Ishikawa (cell line): ENCODE results near the gene CLEC7A.

Experiments used
- CEBPB ChIP-seq: IDR thresholded peaks from 2 replicates; pipeline ENCODE4 v1.6.1; 2012
- CREB1 ChIP-seq: IDR thresholded peaks from 2 replicates; pipeline ENCODE4 v1.6.1; 2012; ENCODE audit warnings: low read depth
- EGR1 ChIP-seq: IDR thresholded peaks from 2 replicates; pipeline ENCODE4 v1.6.1; 2012
- EP300 ChIP-seq: IDR thresholded peaks from 2 replicates; pipeline ENCODE4 v1.6.1; 2012; ENCODE audit warnings: borderline replicate concordance
- FOXM1 ChIP-seq: IDR thresholded peaks from 2 replicates; pipeline ENCODE4 v1.6.1; 2012; ENCODE audit warnings: low read depth, borderline replicate concordance
- MAX ChIP-seq: IDR thresholded peaks from 2 replicates; pipeline ENCODE4 v1.6.1; 2012
- NFIC ChIP-seq: IDR thresholded peaks from 2 replicates; pipeline ENCODE4 v1.6.1; 2012
- RAD21 ChIP-seq: IDR thresholded peaks from 2 replicates; pipeline ENCODE4 v1.6.1; 2012; ENCODE audit warnings: low read depth
- TAF1 ChIP-seq: IDR thresholded peaks from 2 replicates; pipeline ENCODE4 v1.6.1; 2012; ENCODE audit warnings: low read depth, mild to moderate bottlenecking
- TCF12 ChIP-seq: IDR thresholded peaks from 2 replicates; pipeline ENCODE4 v1.6.1; 2012; ENCODE audit warnings: low read depth
- TEAD4 ChIP-seq: IDR thresholded peaks from 2 replicates; pipeline ENCODE4 v1.6.1; 2012
- USF1 ChIP-seq: IDR thresholded peaks from 2 replicates; pipeline ENCODE4 v1.6.1; 2012
- YY1 ChIP-seq: IDR thresholded peaks from 2 replicates; pipeline ENCODE4 v1.6.1; 2012; ENCODE audit warnings: low read depth
- ZBTB7A ChIP-seq: IDR thresholded peaks from 2 replicates; pipeline ENCODE4 v1.6.1; 2012; ENCODE audit warnings: low read depth
- TF ChIP-seq, protein P1 (sequence below): IDR thresholded peaks from 2 replicates; pipeline ENCODE4 v1.6.1; 2012; ENCODE audit warnings: low read depth, mild to moderate bottlenecking

The CLEC7A gene

DNA sequence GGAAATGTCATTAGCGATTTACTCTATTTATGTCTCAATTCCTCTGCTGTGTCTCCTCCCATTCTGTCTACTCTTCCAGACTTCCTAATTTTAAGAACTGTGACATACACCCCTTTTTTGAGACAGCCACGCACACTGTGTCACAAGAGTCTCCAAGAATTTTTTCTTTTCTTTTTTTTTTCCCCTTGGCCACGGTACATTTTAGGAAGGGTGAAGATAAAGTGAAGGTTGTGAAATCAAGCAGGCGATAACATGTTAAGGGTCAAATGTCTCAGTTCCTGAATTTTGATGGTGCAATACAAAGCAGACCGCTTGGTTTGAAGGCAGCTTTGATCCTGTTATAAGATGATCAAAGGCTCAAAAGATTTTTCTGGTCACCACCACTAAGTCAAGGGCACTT, 37.6 kb upstream of the CLEC7A start:
- no peak for TF ChIP-seq RAD21
- no peak for TF ChIP-seq FOXM1
- no peak for TF ChIP-seq EGR1
- TF ChIP-seq EP300, result no peak
- TF ChIP-seq NFIC, result no peak
- TF ChIP-seq MAX, result no peak
- no peak for TF ChIP-seq YY1
- TF ChIP-seq CREB1, result no peak
- no peak for TF ChIP-seq TCF12
- TF ChIP-seq CEBPB, result no peak
- no peak for TF ChIP-seq TEAD4
- no peak for TF ChIP-seq TAF1
- no peak for TF ChIP-seq USF1
- TF ChIP-seq, protein P1, sequence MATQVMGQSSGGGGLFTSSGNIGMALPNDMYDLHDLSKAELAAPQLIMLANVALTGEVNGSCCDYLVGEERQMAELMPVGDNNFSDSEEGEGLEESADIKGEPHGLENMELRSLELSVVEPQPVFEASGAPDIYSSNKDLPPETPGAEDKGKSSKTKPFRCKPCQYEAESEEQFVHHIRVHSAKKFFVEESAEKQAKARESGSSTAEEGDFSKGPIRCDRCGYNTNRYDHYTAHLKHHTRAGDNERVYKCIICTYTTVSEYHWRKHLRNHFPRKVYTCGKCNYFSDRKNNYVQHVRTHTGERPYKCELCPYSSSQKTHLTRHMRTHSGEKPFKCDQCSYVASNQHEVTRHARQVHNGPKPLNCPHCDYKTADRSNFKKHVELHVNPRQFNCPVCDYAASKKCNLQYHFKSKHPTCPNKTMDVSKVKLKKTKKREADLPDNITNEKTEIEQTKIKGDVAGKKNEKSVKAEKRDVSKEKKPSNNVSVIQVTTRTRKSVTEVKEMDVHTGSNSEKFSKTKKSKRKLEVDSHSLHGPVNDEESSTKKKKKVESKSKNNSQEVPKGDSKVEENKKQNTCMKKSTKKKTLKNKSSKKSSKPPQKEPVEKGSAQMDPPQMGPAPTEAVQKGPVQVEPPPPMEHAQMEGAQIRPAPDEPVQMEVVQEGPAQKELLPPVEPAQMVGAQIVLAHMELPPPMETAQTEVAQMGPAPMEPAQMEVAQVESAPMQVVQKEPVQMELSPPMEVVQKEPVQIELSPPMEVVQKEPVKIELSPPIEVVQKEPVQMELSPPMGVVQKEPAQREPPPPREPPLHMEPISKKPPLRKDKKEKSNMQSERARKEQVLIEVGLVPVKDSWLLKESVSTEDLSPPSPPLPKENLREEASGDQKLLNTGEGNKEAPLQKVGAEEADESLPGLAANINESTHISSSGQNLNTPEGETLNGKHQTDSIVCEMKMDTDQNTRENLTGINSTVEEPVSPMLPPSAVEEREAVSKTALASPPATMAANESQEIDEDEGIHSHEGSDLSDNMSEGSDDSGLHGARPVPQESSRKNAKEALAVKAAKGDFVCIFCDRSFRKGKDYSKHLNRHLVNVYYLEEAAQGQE, result no peak
- no peak for TF ChIP-seq ZBTB7A

- TF ChIP-seq CREB1 (no peak), YY1 (no peak)
Measured at GRCh38 chr12:10165421-10165820, 35.4 kb upstream of the CLEC7A start.

- TF ChIP-seq ZBTB7A, result no peak
- no peak for TF ChIP-seq USF1
- no peak for TF ChIP-seq YY1
- TF ChIP-seq FOXM1, result no peak
- no peak for TF ChIP-seq TAF1
Measured at GRCh38 chr12:10163084-10163483, 33.1 kb upstream of the CLEC7A start.

- TF ChIP-seq TEAD4 (no peak), RAD21 (no peak), ZBTB7A (no peak)
Measured at GRCh38 chr12:10160617-10161385, 30.8 kb upstream of the CLEC7A start.

- TF ChIP-seq CREB1 (no peak), CEBPB (no peak), TCF12 (no peak), EGR1 (no peak), FOXM1 (no peak), ZBTB7A (no peak), USF1 (no peak), TEAD4 (no peak), RAD21 (no peak), YY1 (no peak), NFIC (no peak), MAX (no peak), TAF1 (no peak)
- TF ChIP-seq, protein P1, result no peak
Measured at GRCh38 chr12:10159280-10159679, 29.3 kb upstream of the CLEC7A start.

GRCh38 chr12:10158406-10158805, 28.4 kb upstream of the CLEC7A start:
- no peak for TF ChIP-seq EGR1
- TF ChIP-seq MAX, result no peak
- TF ChIP-seq YY1, result no peak
- TF ChIP-seq TCF12, result no peak
- TF ChIP-seq, protein P1, result no peak
- TF ChIP-seq TAF1, result no peak
- no peak for TF ChIP-seq USF1
- TF ChIP-seq EP300, result no peak
- TF ChIP-seq NFIC, result no peak
- TF ChIP-seq FOXM1, result no peak
- TF ChIP-seq CEBPB, result no peak
- TF ChIP-seq ZBTB7A, result no peak
- TF ChIP-seq TEAD4, result no peak
- no peak for TF ChIP-seq RAD21
- TF ChIP-seq CREB1, result no peak
